Measurements from ENCODE around the gene SFT2D3. TPM values are rescaled to one million over a fixed set of nuclear protein-coding genes. Genes with fewer than 3 reads are reported as not detected.

Gene SFT2D3
- total RNA-seq, 1 experiment from 2014 or later: 3.1 TPM

- TF ChIP-seq, protein P1, sequence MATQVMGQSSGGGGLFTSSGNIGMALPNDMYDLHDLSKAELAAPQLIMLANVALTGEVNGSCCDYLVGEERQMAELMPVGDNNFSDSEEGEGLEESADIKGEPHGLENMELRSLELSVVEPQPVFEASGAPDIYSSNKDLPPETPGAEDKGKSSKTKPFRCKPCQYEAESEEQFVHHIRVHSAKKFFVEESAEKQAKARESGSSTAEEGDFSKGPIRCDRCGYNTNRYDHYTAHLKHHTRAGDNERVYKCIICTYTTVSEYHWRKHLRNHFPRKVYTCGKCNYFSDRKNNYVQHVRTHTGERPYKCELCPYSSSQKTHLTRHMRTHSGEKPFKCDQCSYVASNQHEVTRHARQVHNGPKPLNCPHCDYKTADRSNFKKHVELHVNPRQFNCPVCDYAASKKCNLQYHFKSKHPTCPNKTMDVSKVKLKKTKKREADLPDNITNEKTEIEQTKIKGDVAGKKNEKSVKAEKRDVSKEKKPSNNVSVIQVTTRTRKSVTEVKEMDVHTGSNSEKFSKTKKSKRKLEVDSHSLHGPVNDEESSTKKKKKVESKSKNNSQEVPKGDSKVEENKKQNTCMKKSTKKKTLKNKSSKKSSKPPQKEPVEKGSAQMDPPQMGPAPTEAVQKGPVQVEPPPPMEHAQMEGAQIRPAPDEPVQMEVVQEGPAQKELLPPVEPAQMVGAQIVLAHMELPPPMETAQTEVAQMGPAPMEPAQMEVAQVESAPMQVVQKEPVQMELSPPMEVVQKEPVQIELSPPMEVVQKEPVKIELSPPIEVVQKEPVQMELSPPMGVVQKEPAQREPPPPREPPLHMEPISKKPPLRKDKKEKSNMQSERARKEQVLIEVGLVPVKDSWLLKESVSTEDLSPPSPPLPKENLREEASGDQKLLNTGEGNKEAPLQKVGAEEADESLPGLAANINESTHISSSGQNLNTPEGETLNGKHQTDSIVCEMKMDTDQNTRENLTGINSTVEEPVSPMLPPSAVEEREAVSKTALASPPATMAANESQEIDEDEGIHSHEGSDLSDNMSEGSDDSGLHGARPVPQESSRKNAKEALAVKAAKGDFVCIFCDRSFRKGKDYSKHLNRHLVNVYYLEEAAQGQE (IDR thresholded peaks at IDR 0.05; ENCODE audit: low read depth): no peak
- no peak for TF ChIP-seq POLR2A (IDR thresholded peaks at IDR 0.05; ENCODE audit: borderline replicate concordance, extremely low read depth, insufficient read depth, insufficient read length)
- no peak for TF ChIP-seq ELF1 (IDR thresholded peaks at IDR 0.05; ENCODE audit: borderline replicate concordance, low read depth)
- TF ChIP-seq, protein P2, sequence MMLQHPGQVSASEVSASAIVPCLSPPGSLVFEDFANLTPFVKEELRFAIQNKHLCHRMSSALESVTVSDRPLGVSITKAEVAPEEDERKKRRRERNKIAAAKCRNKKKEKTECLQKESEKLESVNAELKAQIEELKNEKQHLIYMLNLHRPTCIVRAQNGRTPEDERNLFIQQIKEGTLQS (IDR thresholded peaks at IDR 0.05): no peak
Observed at GRCh38 chr2:127658146-127658545, 43.2 kb upstream of the SFT2D3 start (continued).

DNA sequence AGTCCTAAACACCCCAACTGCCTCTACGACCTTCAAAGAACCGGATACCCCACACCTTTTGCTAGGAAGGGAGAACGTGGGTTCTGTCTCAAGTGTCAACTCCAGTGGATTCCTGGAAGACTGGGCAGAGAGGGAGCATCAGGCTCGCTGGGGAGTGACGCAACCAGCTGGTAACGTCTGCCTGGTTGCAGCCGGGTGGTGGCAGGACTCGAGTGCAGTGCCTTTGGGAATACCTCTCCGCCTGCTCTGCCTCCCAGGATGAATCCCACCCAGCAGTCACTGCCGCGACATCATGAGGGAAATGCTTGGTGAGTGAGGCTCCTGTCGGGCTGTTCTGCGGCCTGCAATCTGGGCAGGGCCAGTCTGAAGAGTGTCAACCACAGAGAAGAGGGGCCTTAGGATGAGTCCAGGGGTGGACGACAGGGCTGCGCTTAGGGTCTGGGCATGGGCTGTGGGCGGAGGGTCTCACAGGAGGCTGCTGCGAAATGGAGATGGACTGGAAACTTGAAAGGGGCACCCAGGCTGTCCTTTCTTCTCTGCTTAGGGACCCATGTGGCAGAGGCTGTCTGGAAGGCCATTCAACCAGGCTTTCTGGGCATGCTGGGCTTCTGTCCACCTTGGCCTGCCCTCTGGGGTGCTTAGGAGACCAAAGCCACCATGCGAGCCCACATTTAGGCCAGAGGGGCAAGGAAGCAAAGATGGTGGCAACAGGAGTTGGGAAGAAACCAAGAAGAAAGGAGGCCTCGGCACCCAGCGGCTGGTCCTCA lies 42.5 kb upstream of the SFT2D3 start:
- no peak overlapping the region for H2AFZ ChIP-seq (ENCODE audit: low read depth, low read length, poor library complexity, severe bottlenecking)
- H3K4me1 ChIP-seq (ENCODE audit: control insufficient read depth in 1 of 2, insufficient read depth in 2 of 2, low read length in 2 of 2): peaks cover 0 to 8% of the 10 kb centered on the region in 2 experiments; a peak in 1 of 4 replicates
- H3K9me2 ChIP-seq (ENCODE audit: insufficient read depth): no peaks in the 10 kb centered on the region
- no peak overlapping the region for H3K27ac ChIP-seq (ENCODE audit: low read depth, low read length)
- no peak overlapping the region for H3K4me3 ChIP-seq (replicated peaks in 1 of 2; ENCODE audit: low read depth in 1 of 2, low read length in 2 of 2)
- ChIA-PET RAD21 (ENCODE audit: low non-redundant PET in 1 of 2, low total read pairs in 2 of 2, uncharacterized antibody in 2 of 2, unreplicated experiment in 2 of 2) (no interaction called here), POLR2A (no interaction called here), CTCF (no interaction called here)
- intact Hi-C loops (cut with micrococcal nuclease): no loop called here
- DNase-seq (ENCODE audit: low read depth, low spot score): no peak
- no peak for ATAC-seq
- no peaks in the 10 kb centered on the region for H3K36me3 ChIP-seq (ENCODE audit: control insufficient read depth in 1 of 2, insufficient read depth in 2 of 2, low read length in 2 of 2)
- H3K79me2 ChIP-seq (ENCODE audit: insufficient read depth, low read length): no peaks in the 10 kb centered on the region
- BruUV-seq (replicated peaks): no TSS peak
- no peak overlapping the region for H3K4me2 ChIP-seq (ENCODE audit: low read length)
- H3K9ac ChIP-seq (ENCODE audit: low read length): no peak overlapping the region
- H3K27me3 ChIP-seq (ENCODE audit: insufficient read depth, low read length): no peaks in the 10 kb centered on the region
- no peaks in the 10 kb centered on the region; a peak in 1 of 4 replicates for H3K9me3 ChIP-seq (ENCODE audit: control insufficient read depth in 1 of 2, insufficient read depth in 1 of 2, low read depth in 1 of 2, low read length in 2 of 2)
- no peaks in the 10 kb centered on the region for H4K20me1 ChIP-seq (ENCODE audit: insufficient read depth)
- no peak for TF ChIP-seq POLR2A (IDR thresholded peaks at IDR 0.05; ENCODE audit: borderline replicate concordance, extremely low read depth, insufficient read depth, insufficient read length)
- no peak for TF ChIP-seq TCF7L2 (IDR thresholded peaks at IDR 0.05; ENCODE audit: borderline replicate concordance, extremely low read depth, insufficient read depth, insufficient read length)
- no peak for TF ChIP-seq EZH2phosphoT487 (IDR thresholded peaks at IDR 0.05; ENCODE audit: borderline replicate concordance)
- no peak for TF ChIP-seq CEBPB (IDR thresholded peaks at IDR 0.05; ENCODE audit: low read depth)
- no peak for TF ChIP-seq ELF1 (IDR thresholded peaks at IDR 0.05; ENCODE audit: borderline replicate concordance, low read depth)
- TF ChIP-seq EZH2 (IDR thresholded peaks at IDR 0.05): no peak
- no peak for TF ChIP-seq MAX (IDR thresholded peaks at IDR 0.05)
- TF ChIP-seq SP1 (IDR thresholded peaks at IDR 0.05; ENCODE audit: low read depth): no peak
- TF ChIP-seq, protein P1 (IDR thresholded peaks at IDR 0.05; ENCODE audit: low read depth): no peak
- TF ChIP-seq CBX3 (IDR thresholded peaks at IDR 0.05; ENCODE audit: low read depth): no peak
- TF ChIP-seq ZFX (IDR thresholded peaks at IDR 0.05): no peak
- TF ChIP-seq SIN3A (IDR thresholded peaks at IDR 0.05; ENCODE audit: low read depth): no peak
- TF ChIP-seq FOSL1 (IDR thresholded peaks at IDR 0.05; ENCODE audit: low read depth): no peak

All from HCT116 (cell line).